Prostate gland (tissue), 2 donors: ENCODE results near the gene RAPSN.

Experiments
- POLR2A ChIP-seq: fragments of 450-650 bp; IDR thresholded peaks from one replicate; pipeline ENCODE4 v1.6.1; 2016; ENCODE audit warnings: antibody characterized with exemption, mild to moderate bottlenecking
- TF ChIP-seq, protein P1 (sequence below), 4 experiments: fragments of 200-600 bp in 2 of 4; fragments of 450-650 bp in 2 of 4; sonication (generic) in 2 of 4; IDR thresholded peaks; 1 replicate in 3 of 4; 2 replicates in 1 of 4; pipeline ENCODE4 v1.5.1; 2016 to 2019; ENCODE audit warnings: antibody characterized with exemption in 4 of 4, mild to moderate bottlenecking in 2 of 4, moderate library complexity in 2 of 4

DNA sequence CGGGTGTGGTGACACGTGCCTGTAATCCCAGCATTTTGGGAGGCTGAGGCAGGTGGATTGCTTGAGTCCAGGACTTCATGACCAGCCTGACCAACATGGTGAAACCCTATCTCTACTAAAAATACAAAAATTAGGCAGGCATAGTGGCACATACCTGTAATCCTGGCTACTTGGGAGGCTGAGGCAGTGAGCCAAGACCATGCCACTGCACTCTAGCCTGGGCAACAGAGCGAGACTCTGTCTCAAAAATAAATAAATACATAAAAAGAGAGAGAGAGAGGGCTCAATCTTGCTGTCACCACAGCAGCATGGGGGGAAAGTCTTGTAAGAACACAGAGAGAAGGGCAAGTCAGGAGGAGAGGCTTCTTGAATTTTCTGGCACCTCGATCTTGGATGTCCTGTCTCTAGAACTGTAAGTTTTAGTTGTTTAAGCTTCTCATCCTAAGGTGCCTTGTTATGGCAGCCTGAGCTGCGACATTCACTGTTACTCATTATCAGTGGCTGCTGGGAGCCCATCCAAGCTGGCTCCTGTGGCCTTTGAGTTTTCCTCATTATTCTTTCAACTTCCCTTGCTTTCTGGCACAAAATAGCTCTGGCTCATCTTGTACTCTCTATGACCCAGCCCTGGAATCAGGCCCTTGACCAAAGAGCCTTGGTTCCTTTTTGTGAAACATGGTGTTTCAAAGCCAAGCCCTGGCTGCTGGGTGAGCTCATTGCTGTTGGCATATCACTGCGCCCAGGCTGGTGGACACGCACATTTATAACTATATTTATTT lies 14.7 kb downstream of the RAPSN start:
- TF ChIP-seq, protein P1, sequence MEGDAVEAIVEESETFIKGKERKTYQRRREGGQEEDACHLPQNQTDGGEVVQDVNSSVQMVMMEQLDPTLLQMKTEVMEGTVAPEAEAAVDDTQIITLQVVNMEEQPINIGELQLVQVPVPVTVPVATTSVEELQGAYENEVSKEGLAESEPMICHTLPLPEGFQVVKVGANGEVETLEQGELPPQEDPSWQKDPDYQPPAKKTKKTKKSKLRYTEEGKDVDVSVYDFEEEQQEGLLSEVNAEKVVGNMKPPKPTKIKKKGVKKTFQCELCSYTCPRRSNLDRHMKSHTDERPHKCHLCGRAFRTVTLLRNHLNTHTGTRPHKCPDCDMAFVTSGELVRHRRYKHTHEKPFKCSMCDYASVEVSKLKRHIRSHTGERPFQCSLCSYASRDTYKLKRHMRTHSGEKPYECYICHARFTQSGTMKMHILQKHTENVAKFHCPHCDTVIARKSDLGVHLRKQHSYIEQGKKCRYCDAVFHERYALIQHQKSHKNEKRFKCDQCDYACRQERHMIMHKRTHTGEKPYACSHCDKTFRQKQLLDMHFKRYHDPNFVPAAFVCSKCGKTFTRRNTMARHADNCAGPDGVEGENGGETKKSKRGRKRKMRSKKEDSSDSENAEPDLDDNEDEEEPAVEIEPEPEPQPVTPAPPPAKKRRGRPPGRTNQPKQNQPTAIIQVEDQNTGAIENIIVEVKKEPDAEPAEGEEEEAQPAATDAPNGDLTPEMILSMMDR (IDR thresholded peaks at IDR 0.05), result no peak
- no peak for TF ChIP-seq POLR2A
